HepG2 (cell line): ENCODE data around the gene SLC13A3. TPM values are rescaled to one million over a fixed set of nuclear protein-coding genes. Genes with fewer than 3 reads are reported as not detected.

Experiments used
- CSRNP2 ChIP-seq: sonication (generic); formaldehyde crosslinking; conservative IDR thresholded peaks from 2 replicates; pipeline ENCODE4 v1.8.0; 2022; ENCODE audit warnings: low read depth, missing genetic modification reagents
- FOXO4 ChIP-seq: sonication (generic); formaldehyde crosslinking; conservative IDR thresholded peaks from 2 replicates; pipeline ENCODE4 v1.8.1; 2023; ENCODE audit warnings: missing genetic modification reagents
- KDM2A ChIP-seq: sonication (generic); formaldehyde crosslinking; IDR thresholded peaks from 2 replicates; pipeline ENCODE4 v1.4.0; 2020; ENCODE audit warnings: low read depth, missing genetic modification reagents, borderline replicate concordance
- TBP ChIP-seq: sonication (generic); formaldehyde crosslinking; IDR thresholded peaks from 2 replicates; pipeline ENCODE4 v1.5.0; 2020; ENCODE audit warnings: missing genetic modification reagents
- TBX3 ChIP-seq: fragments of 450-650 bp; IDR thresholded peaks from 2 replicates; pipeline ENCODE4 v1.6.1; 2017; ENCODE audit warnings: antibody characterized with exemption, mild to moderate bottlenecking, inconsistent platforms, borderline replicate concordance
- TFDP2 ChIP-seq: sonication (generic); formaldehyde crosslinking; IDR thresholded peaks from 2 replicates; pipeline ENCODE4 v1.4.0; 2020; ENCODE audit warnings: missing genetic modification reagents
- THAP11 ChIP-seq: IDR thresholded peaks from 2 replicates; pipeline ENCODE4 v1.6.1; 2016; ENCODE audit warnings: missing biosample characterization, missing genetic modification reagents
- ZBTB34 ChIP-seq: sonication (generic); formaldehyde crosslinking; IDR thresholded peaks from 2 replicates; pipeline ENCODE4 v1.8.0; 2022; ENCODE audit warnings: mild to moderate bottlenecking, missing genetic modification reagents
- ZNF407 ChIP-seq: sonication (generic); formaldehyde crosslinking; IDR thresholded peaks from one replicate; pipeline ENCODE4 v1.5.1; 2020; ENCODE audit warnings: mild to moderate bottlenecking, missing genetic modification reagents; ENCODE audit errors: not compliant biosample characterization
- ZNF839 ChIP-seq: sonication (generic); formaldehyde crosslinking; IDR thresholded peaks from 2 replicates; pipeline ENCODE4 v1.4.0; 2020; ENCODE audit warnings: missing genetic modification reagents, mild to moderate bottlenecking, borderline replicate concordance
- ZSCAN30 ChIP-seq: sonication (generic); formaldehyde crosslinking; IDR thresholded peaks from 2 replicates; pipeline ENCODE4 v1.5.0; 2020; ENCODE audit warnings: mild to moderate bottlenecking, missing genetic modification reagents
- polyA plus RNA-seq, 8 experiments: library from polyadenylated mRNA; depleted of rRNA in 3 of 8; stranded (reverse) in 7 of 8; unstranded in 1 of 8; fragments of >200 nt; fragmentation: Illumina TruSeq in 4 of 8; extraction: Trizol in 4 of 8; gene quantifications; 2 replicates each; pipeline versions ENCODE4 v1.2.1 to v1.2.3, GENCODE V29; 2011 to 2016; ENCODE audit warnings: low read depth in 4 of 8, missing spikeins in 1 of 8, mixed read lengths in 1 of 8; ENCODE audit not compliant: insufficient read depth in 1 of 8
- total RNA-seq, 5 experiments: library from RNA; depleted of rRNA; stranded (reverse); fragments of >200 nt; fragmentation: Illumina TruSeq; extraction: Trizol; gene quantifications; 2 replicates each; pipeline ENCODE4 v1.2.3, GENCODE V29; 2016; ENCODE audit warnings: low read depth in 1 of 5

SLC13A3 gene
- total and polyA plus RNA-seq, 2 of the 13 experiments (the other 11 are each of a cell fraction or from before 2014, with no cell fraction given) = 66.5 to 76.0 TPM

- TF ChIP-seq ZNF407 (CRISPR knock-in tag) (no peak), CSRNP2 (CRISPR knock-in tag) (no peak), KDM2A (CRISPR knock-in tag) (no peak), ZNF839 (CRISPR knock-in tag) (no peak), ZSCAN30 (CRISPR knock-in tag) (no peak), TFDP2 (CRISPR knock-in tag) (no peak), ZBTB34 (CRISPR knock-in tag) (no peak), TBP (CRISPR knock-in tag) (no peak), TBX3 (no peak), THAP11 (CRISPR knock-in tag) (no peak), FOXO4 (CRISPR knock-in tag) (no peak)
Observed at GRCh38 chr20:46688151-46689081, 37.2 kb upstream of the SLC13A3 start (continued).
